ENCODE measurements around the gene PTPN1.

PTPN1 gene

DNA sequence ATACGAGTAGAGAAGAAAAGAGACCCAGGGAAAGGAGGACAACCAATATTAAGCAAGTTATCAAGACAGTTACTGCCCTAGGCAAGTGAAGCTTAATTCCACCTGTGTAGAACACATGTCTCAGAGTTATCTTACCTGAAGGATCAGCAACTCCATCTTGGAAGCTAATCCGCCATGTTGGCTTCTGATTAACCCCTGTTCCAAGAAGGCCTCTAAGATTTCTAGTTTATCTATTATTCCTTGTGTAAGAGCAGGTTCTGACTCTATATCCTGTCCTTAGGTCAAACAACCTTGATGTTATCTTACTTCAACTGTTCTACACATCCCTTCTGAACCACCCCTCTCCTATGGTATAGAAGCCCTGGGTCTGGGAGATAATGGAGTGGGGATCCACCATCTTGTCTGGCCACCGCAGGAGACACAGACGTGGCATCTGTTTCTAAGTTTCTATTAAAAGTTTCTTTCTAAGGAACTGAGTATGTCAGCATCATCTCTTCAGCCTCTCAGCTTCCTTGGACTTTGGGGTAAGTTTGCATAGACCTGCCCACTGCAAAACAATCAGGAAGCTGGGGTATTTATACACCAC lies 27.7 kb upstream of the PTPN1 start:
- H3K4me3 ChIP-seq (ENCODE audit: low read depth, low read length), result no peak overlapping the region
- no peak for DNase-seq (ENCODE audit: low read depth)
- TF ChIP-seq, protein P1, sequence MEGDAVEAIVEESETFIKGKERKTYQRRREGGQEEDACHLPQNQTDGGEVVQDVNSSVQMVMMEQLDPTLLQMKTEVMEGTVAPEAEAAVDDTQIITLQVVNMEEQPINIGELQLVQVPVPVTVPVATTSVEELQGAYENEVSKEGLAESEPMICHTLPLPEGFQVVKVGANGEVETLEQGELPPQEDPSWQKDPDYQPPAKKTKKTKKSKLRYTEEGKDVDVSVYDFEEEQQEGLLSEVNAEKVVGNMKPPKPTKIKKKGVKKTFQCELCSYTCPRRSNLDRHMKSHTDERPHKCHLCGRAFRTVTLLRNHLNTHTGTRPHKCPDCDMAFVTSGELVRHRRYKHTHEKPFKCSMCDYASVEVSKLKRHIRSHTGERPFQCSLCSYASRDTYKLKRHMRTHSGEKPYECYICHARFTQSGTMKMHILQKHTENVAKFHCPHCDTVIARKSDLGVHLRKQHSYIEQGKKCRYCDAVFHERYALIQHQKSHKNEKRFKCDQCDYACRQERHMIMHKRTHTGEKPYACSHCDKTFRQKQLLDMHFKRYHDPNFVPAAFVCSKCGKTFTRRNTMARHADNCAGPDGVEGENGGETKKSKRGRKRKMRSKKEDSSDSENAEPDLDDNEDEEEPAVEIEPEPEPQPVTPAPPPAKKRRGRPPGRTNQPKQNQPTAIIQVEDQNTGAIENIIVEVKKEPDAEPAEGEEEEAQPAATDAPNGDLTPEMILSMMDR (IDR thresholded peaks at IDR 0.05; ENCODE audit: control insufficient read depth, extremely low read depth, insufficient read depth), result no peak

DNA sequence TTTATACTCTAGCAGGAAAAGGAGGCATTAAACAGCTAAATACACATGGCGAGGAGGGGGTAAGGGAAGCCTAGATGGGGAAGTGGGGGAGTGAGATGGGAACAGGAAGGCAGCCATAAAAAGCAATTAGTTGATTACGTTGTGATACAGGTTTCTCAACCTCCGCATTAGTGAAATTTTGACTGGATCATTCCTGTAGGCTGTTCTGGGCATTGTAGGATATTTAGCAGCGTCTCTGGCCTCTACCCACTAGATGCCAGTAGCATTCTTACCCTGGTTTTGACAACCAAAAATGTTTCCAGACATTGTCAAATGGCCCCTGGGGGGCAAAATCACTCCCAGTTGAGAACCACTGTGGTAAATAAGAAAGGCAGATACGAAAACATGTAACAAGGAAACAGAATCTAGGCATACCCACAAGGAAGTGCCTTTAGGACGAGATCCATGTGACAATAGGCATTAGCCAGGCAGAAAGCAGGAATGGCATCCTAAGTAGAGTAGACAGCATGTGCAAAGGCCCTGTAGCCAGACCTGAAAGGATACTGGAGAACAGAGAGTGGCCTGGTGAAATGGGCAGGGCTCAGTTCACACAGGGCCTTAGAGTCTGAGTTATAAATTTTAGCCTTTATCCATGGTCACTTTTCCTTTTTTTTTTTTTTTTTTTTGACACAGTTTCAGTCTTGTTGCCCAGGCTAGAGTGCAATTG lies 25.8 kb upstream of the PTPN1 start:
- TF ChIP-seq, protein P1 (IDR thresholded peaks at IDR 0.05; ENCODE audit: control insufficient read depth, extremely low read depth, insufficient read depth), result no peak
- DNase-seq (ENCODE audit: low read depth), result no peak
- H3K4me3 ChIP-seq (ENCODE audit: low read depth, low read length), result peak overlapping the region; percentile 42; the same call in 1 of the 2 replicates

DNA sequence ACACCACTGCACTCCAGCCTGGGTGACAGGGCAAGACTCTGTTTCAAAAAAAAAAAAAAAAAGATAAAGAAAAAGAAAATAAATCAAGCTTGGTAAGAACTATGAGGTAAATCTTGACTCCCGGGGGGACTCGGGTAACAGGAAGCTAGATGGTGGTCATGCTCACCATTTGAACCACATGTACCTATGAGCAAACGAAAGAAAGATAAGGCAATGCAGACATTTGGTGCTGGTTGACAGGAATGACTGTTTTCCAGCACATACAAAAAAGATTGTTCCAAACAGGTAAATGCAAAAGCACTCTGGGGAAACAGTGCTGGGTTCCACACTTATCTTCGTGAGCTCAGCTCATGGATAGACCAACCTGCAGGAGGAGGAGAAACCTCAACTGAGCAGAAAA lies 22.8 kb upstream of the PTPN1 start:
- DNase-seq (ENCODE audit: low read depth), result no peak
- no peak overlapping the region for H3K4me3 ChIP-seq (ENCODE audit: low read depth, low read length)
- TF ChIP-seq, protein P1 (IDR thresholded peaks at IDR 0.05; ENCODE audit: control insufficient read depth, extremely low read depth, insufficient read depth), result no peak

DNA sequence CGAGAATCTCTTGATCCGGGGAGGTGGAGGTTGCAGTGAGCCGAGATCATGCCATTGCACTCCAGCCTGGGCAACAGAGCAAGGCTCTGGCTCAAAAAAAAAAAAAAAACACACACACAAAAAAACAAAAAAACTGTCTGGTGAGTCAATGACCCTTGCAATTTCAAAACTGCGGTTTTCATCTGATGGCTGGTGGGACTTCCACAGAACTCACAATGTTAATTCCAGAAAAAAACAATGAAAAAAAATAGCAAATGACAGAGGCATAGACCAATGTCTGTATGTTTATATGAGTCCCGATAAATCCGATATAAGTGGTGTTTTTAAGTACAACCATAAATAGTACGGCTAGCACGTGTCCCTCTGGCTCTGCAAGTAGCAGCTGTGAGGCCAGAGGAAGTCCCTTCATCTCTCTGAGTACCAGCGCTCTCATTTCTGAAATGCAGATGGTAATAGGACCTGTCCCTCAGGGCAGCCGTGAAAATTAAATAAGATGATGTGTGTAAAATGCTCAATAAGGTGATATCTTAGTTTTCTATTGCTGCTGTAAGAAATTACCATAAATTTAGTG lies 21.9 kb upstream of the PTPN1 start:
- H3K4me3 ChIP-seq (ENCODE audit: low read depth, low read length), result no peak overlapping the region
- TF ChIP-seq, protein P1 (IDR thresholded peaks at IDR 0.05; ENCODE audit: control insufficient read depth, extremely low read depth, insufficient read depth), result no peak
- no peak for DNase-seq (ENCODE audit: low read depth)

DNA sequence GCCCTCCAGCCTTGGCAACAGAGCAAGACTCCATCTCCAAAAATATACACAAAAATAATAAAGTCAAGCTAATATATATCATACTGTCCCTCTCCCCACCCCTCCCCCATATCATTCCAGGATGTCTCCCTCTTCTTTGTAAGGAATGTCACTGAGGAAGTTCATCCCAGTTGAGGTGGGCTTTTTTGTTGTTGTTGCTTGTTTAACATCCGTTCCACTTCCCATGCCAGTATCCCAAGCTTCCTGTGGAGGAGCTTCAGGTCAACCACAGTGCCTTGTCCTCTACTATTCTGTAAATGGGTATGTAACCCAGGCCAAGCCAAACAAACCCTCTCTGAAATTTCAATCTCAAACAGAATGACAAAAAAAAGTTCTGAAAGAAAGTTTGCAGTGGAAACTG lies 19.0 kb upstream of the PTPN1 start:
- DNase-seq (ENCODE audit: low read depth), result no peak
- TF ChIP-seq, protein P1 (IDR thresholded peaks at IDR 0.05; ENCODE audit: control insufficient read depth, extremely low read depth, insufficient read depth), result no peak
- H3K4me3 ChIP-seq (ENCODE audit: low read depth, low read length), result no peak overlapping the region

DNA sequence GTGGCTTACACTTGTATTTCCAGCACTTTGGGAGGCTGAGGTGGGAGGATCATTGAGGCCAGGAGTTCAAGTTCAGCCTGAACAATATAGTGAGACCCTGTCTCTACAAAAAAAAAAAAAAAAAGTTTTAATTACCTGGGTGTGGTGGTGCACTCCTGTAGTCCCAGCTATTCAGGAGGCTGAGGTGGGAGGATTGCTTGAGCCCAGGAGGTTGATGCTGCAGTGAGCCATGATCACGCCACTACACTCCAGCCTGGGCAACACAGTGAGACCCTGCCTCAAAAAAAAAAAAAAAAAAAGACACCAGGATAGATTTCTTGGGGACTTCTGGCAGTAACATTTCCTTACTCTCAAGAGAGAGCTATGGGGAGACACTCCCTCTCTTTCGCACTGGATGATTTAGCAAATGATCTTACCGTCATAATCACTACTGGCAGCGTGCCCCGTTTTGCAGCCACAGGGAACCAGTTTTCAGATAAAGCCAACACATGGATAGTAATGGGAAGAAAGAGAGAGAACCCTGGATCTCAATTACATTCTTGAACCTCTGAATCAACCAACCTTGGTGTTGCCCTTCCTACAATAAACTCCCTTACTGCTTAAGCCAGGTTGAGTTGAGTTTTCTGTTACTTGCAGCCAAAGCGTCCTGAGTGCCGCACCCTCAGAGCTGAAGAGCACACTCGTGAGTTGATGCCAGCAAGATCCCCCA lies 18.1 kb upstream of the PTPN1 start:
- TF ChIP-seq, protein P1 (IDR thresholded peaks at IDR 0.05; ENCODE audit: control insufficient read depth, extremely low read depth, insufficient read depth), result no peak
- no peak overlapping the region for H3K4me3 ChIP-seq (ENCODE audit: low read depth, low read length)
- no peak for DNase-seq (ENCODE audit: low read depth)

All from LNCaP clone FGC (cell line).